ENCODE data around the gene FNIP1.
"Not testable (repeated sequence)": the region's sequence is repeated elsewhere in the genome, so short reads cannot be mapped to it uniquely, and the experiment has no call there.

FNIP1 gene

GRCh38 chr5:131630963-131631350, 165.9 kb downstream of the FNIP1 start:
- H3K4me1 Mint-ChIP-seq = peaks cover 11% of the 10 kb centered on the region
- H3K9me3 Mint-ChIP-seq = peaks cover under 1% of the 10 kb centered on the region
- H3K36me3 Mint-ChIP-seq (ENCODE audit: low read depth) = peaks cover 12% of the 10 kb centered on the region
- no peaks in the 10 kb centered on the region for H3K27me3 Mint-ChIP-seq (ENCODE audit: low read depth, poor library complexity)
- H3K27ac Mint-ChIP-seq = no peak overlapping the region
- no peak overlapping the region for H3K4me3 Mint-ChIP-seq
- TF ChIP-seq, protein P1, sequence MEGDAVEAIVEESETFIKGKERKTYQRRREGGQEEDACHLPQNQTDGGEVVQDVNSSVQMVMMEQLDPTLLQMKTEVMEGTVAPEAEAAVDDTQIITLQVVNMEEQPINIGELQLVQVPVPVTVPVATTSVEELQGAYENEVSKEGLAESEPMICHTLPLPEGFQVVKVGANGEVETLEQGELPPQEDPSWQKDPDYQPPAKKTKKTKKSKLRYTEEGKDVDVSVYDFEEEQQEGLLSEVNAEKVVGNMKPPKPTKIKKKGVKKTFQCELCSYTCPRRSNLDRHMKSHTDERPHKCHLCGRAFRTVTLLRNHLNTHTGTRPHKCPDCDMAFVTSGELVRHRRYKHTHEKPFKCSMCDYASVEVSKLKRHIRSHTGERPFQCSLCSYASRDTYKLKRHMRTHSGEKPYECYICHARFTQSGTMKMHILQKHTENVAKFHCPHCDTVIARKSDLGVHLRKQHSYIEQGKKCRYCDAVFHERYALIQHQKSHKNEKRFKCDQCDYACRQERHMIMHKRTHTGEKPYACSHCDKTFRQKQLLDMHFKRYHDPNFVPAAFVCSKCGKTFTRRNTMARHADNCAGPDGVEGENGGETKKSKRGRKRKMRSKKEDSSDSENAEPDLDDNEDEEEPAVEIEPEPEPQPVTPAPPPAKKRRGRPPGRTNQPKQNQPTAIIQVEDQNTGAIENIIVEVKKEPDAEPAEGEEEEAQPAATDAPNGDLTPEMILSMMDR (IDR thresholded peaks at IDR 0.05) = no peak
- DNase-seq = no peak

DNA sequence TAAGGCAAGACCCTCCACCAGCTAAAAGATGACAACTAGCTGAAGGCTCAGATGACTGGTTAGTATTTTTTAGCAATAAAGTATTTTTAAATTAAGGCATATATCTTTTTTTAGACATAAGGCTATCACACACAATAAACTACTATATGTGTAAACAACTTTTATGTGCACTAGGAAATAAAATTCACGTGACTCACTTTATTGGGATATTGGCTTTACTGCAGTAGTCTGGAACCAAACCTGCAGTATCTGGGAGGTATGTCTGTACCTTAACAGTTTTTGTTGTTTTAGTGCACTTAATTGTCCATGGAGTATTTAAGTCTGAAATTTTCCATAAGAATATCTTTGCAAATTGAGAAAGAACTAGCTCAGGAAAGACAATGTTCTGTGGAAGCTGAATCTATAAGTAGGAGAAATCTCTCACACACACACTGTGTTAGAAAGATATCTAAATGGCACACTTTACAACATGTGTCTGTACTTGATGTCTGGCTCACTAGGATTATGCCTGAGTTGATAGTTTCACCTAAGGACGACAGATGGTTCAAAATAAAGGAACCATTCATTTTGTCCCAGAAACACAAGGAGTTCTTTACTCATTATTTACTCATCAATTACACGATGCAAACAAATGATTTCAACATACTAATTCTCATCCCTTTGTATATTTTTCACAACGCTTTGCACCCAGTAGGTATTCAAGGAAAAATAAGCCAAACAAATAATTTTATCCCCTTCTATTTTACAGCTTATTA, 166.4 kb downstream of the FNIP1 start:
- Mint-ChIP-seq H3K4me1 (peaks cover 11% of the 10 kb centered on the region), H3K27me3 (ENCODE audit: low read depth, poor library complexity) (no peaks in the 10 kb centered on the region), H3K27ac (no peak overlapping the region), H3K4me3 (no peak overlapping the region), H3K9me3 (peaks cover 4% of the 10 kb centered on the region), H3K36me3 (ENCODE audit: low read depth) (peaks cover 17% of the 10 kb centered on the region)
- DNase-seq = no peak
- TF ChIP-seq, protein P1 (IDR thresholded peaks at IDR 0.05) = no peak

DNA sequence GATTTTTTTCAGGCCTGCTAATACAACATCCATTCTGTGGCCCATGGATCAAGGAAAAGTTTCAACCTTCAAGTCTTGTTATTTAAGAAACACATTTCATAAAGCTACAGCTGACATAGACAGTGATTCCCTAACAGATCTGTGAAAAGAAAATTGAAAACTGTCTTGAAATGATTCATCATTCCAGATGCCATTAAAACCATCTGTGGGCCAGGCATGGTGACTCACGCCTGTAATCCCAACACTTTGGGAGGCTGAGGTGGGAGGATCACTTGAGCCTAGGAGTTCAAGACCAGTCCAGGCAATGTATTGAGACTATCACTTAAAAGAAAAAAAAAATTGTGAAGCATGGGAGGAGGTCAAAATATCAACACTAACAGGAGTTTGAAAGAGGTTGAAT, 167.8 kb downstream of the FNIP1 start:
- Mint-ChIP-seq H3K36me3 (ENCODE audit: low read depth) (peaks cover 24% of the 10 kb centered on the region), H3K9me3 (peaks cover 4% of the 10 kb centered on the region), H3K27me3 (ENCODE audit: low read depth, poor library complexity) (no peaks in the 10 kb centered on the region), H3K27ac (no peak overlapping the region), H3K4me1 (peaks cover 4% of the 10 kb centered on the region), H3K4me3 (no peak overlapping the region)
- TF ChIP-seq, protein P1 (IDR thresholded peaks at IDR 0.05) = no peak
- DNase-seq = no peak

DNA sequence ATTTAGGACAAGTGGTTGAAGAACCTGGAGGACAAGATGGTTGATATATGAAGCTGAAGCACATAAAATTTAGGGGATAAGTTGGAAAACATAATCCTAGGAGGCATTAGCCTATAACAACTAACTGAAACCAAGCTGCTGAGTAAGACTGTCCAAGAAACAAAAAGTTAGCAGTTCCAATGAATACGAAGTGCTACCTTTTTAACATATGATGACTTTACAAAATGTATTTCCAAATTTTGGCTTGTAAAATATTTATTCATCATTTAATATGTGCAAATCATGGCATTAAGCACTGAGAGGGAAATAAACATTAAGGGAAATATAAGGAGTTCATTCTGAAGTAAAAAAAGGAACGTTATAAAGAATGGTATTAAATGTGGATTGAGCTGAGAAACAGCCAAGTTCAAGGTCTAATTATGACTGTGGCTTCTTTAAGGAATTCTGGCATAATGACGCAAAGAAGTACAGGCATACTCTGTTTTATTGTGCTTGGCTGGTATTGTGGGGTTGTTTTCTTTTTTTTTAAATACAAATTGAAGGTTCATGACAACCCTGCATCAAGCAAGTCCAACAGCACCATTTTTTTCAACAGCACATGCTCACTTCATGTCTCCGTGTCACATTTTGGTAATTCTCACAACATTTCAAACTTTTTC, 169.5 kb downstream of the FNIP1 start:
- Mint-ChIP-seq H3K4me1 (no peaks in the 10 kb centered on the region), H3K27ac (no peak overlapping the region), H3K4me3 (no peak overlapping the region), H3K9me3 (peaks cover 4% of the 10 kb centered on the region), H3K27me3 (ENCODE audit: low read depth, poor library complexity) (no peaks in the 10 kb centered on the region), H3K36me3 (ENCODE audit: low read depth) (peaks cover 35% of the 10 kb centered on the region)
- TF ChIP-seq, protein P1 (IDR thresholded peaks at IDR 0.05) = no peak
- no peak for DNase-seq

- no peak for DNase-seq
- Mint-ChIP-seq H3K27ac (no peak overlapping the region), H3K9me3 (peaks cover 4% of the 10 kb centered on the region), H3K4me3 (no peak overlapping the region), H3K27me3 (ENCODE audit: low read depth, poor library complexity) (no peaks in the 10 kb centered on the region), H3K36me3 (ENCODE audit: low read depth) (peaks cover 34% of the 10 kb centered on the region), H3K4me1 (no peaks in the 10 kb centered on the region)
- TF ChIP-seq, protein P1 (IDR thresholded peaks at IDR 0.05) = no peak
Measured at GRCh38 chr5:131622633-131623032, 174.2 kb downstream of the FNIP1 start.

GRCh38 chr5:131621164-131621563, 175.7 kb downstream of the FNIP1 start:
- not testable (repeated sequence) for H3K9me3 Mint-ChIP-seq; H3K4me3 Mint-ChIP-seq; DNase-seq; H3K4me1 Mint-ChIP-seq; H3K27me3 Mint-ChIP-seq (ENCODE audit: low read depth, poor library complexity); H3K27ac Mint-ChIP-seq
- H3K36me3 Mint-ChIP-seq (ENCODE audit: low read depth) = peaks cover 39% of the 10 kb centered on the region
